Trophoblast cell (in vitro differentiated cells and primary cell): ENCODE results near the gene LCP1.

ENCODE experiments used
- DNase-seq, 2 donors: peaks; one replicate each; pipeline ENCODE4 v3.0.0-alpha.2; 2016
- H2AFZ ChIP-seq: 2 replicates; pipeline ENCODE4 v1.6.1; 2013; ENCODE audit warnings: low read length, moderate library complexity, mild to moderate bottlenecking; ENCODE audit not compliant: insufficient read depth, poor library complexity
- H2AK5ac ChIP-seq: 2 replicates; pipeline ENCODE4 v1.6.1; 2013; ENCODE audit warnings: mild to moderate bottlenecking, low read length
- H2BK120ac ChIP-seq: 2 replicates; pipeline ENCODE4 v1.6.1; 2013; ENCODE audit warnings: low read length, mild to moderate bottlenecking, moderate library complexity; ENCODE audit not compliant: insufficient read depth, poor library complexity
- H2BK12ac ChIP-seq: 2 replicates; pipeline ENCODE4 v1.6.1; 2013; ENCODE audit warnings: mild to moderate bottlenecking, low read length, moderate library complexity
- H2BK5ac ChIP-seq: 2 replicates; pipeline ENCODE4 v1.6.1; 2013; ENCODE audit warnings: low read length, low read depth, moderate library complexity, mild to moderate bottlenecking; ENCODE audit not compliant: poor library complexity
- H3K14ac ChIP-seq: 2 replicates; pipeline ENCODE4 v1.6.1; 2013; ENCODE audit warnings: mild to moderate bottlenecking, low read length
- H3K18ac ChIP-seq: 2 replicates; pipeline ENCODE4 v1.6.1; 2013; ENCODE audit warnings: mild to moderate bottlenecking, low read length
- H3K23ac ChIP-seq: 2 replicates; pipeline ENCODE4 v1.6.1; 2013; ENCODE audit warnings: low read length
- H3K27ac ChIP-seq: 2 replicates; pipeline ENCODE4 v1.5.1; 2013; ENCODE audit warnings: low read depth, mild to moderate bottlenecking, inconsistent platforms, low read length, moderate library complexity
- H3K27me3 ChIP-seq: 2 replicates; pipeline ENCODE4 v1.6.1; 2013; ENCODE audit warnings: inconsistent platforms, mild to moderate bottlenecking, low read length, moderate library complexity; ENCODE audit not compliant: insufficient read depth
- H3K36me3 ChIP-seq, 2 experiments: 1 replicate in 1 of 2; 2 replicates in 1 of 2; pipeline ENCODE4 v1.6.1; 2013; ENCODE audit warnings: low read length in 2 of 2, mild to moderate bottlenecking in 2 of 2, moderate library complexity in 1 of 2; ENCODE audit not compliant: insufficient read depth in 2 of 2, control insufficient read depth in 1 of 2
- H3K4ac ChIP-seq: 2 replicates; pipeline ENCODE4 v1.6.1; 2013; ENCODE audit warnings: low read depth, mild to moderate bottlenecking, low read length, moderate library complexity
- H3K4me1 ChIP-seq, 2 experiments: 1 replicate in 1 of 2; 2 replicates in 1 of 2; pipeline ENCODE4 v1.6.1; 2013; ENCODE audit warnings: low read length in 2 of 2, mild to moderate bottlenecking in 2 of 2, moderate library complexity in 1 of 2; ENCODE audit not compliant: insufficient read depth in 2 of 2, control insufficient read depth in 1 of 2
- H3K4me2 ChIP-seq: 2 replicates; pipeline ENCODE4 v1.6.1; 2013; ENCODE audit warnings: inconsistent platforms, mild to moderate bottlenecking, low read length, moderate library complexity
- H3K4me3 ChIP-seq: 2 replicates; pipeline ENCODE4 v1.5.1; 2013; ENCODE audit warnings: mild to moderate bottlenecking, low read depth, low read length, inconsistent platforms
- H3K79me1 ChIP-seq: one replicate; pipeline ENCODE4 v1.6.1; 2013; ENCODE audit warnings: low read length
- H3K79me2 ChIP-seq: 2 replicates; pipeline ENCODE4 v1.6.1; 2013; ENCODE audit warnings: low read length, mild to moderate bottlenecking; ENCODE audit not compliant: control insufficient read depth, insufficient read depth, poor library complexity
- H3K9ac ChIP-seq: 2 replicates; pipeline ENCODE4 v1.6.1; 2013; ENCODE audit warnings: mild to moderate bottlenecking, low read length
- H3K9me3 ChIP-seq: 2 replicates; pipeline ENCODE4 v1.6.1; 2013; ENCODE audit warnings: low read depth, mild to moderate bottlenecking, control low read depth, inconsistent platforms, low read length; ENCODE audit not compliant: insufficient read depth
- H4K12ac ChIP-seq: 2 replicates; pipeline ENCODE4 v1.6.1; 2013; ENCODE audit warnings: low read depth, mild to moderate bottlenecking, low read length, moderate library complexity
- H4K8ac ChIP-seq: 2 replicates; pipeline ENCODE4 v1.6.1; 2013; ENCODE audit warnings: low read depth, mild to moderate bottlenecking, low read length, moderate library complexity
- H4K91ac ChIP-seq: one replicate; pipeline ENCODE4 v1.6.1; 2013; ENCODE audit warnings: low read depth, mild to moderate bottlenecking, low read length, moderate library complexity
- WGBS: extraction: QIAGEN DNeasy Blood & Tissue Kit; methylation state at CpG from one replicate; pipeline ENCODE4 v1.1.7; 2013; ENCODE audit warnings: missing lambda C conversion rate; ENCODE audit not compliant: insufficient read length, insufficient coverage; ENCODE audit errors: extremely low coverage; 5-methylcytosine and 5-hydroxymethylcytosine counted together

Gene LCP1

GRCh38 chr13:46126056-46126455 lies 55.9 kb downstream of the LCP1 start:
- no peaks in the 10 kb centered on the region for H3K79me2 ChIP-seq
- WGBS = no CpG with 5 or more reads among the region's 2 CpGs
- H3K27ac ChIP-seq = no peak overlapping the region

GRCh38 chr13:46124967-46125933 lies 56.7 kb downstream of the LCP1 start:
- Histone ChIP-seq H2AFZ (no peak overlapping the region), H3K9me3 (no peaks in the 10 kb centered on the region), H3K79me1 (no peaks in the 10 kb centered on the region), H3K14ac (no peak overlapping the region), H3K4ac (no peak overlapping the region), H4K12ac (no peak overlapping the region), H3K79me2 (no peaks in the 10 kb centered on the region), H3K9ac (no peak overlapping the region), H3K36me3 (peaks cover 10 to 31% of the 10 kb centered on the region in 2 experiments), H3K4me3 (no peak overlapping the region), H3K27me3 (no peaks in the 10 kb centered on the region), H2AK5ac (no peak overlapping the region), H2BK5ac (no peak overlapping the region), H3K23ac (no peak overlapping the region), H4K91ac (no peak overlapping the region), H2BK12ac (no peak overlapping the region), H2BK120ac (no peak overlapping the region), H3K4me2 (no peak overlapping the region), H3K18ac (no peak overlapping the region), H3K27ac (no peak overlapping the region), H4K8ac (no peak overlapping the region), H3K4me1 (peaks cover 4 to 5% of the 10 kb centered on the region in 2 experiments)
- DNase-seq = peak in 1 of 2 donors; percentile 56
- WGBS = no CpG with 5 or more reads among the region's 11 CpGs

More at GRCh38 chr13:46126056-46126455, 55.9 kb downstream of the LCP1 start:
- no peak overlapping the region for H4K8ac ChIP-seq
- peaks cover 10 to 35% of the 10 kb centered on the region in 2 experiments for H3K36me3 ChIP-seq
- no peak overlapping the region for H3K18ac ChIP-seq
- H3K4me3 ChIP-seq = no peak overlapping the region
- H3K79me1 ChIP-seq = no peaks in the 10 kb centered on the region
- H3K14ac ChIP-seq = no peak overlapping the region
- H3K9me3 ChIP-seq = no peaks in the 10 kb centered on the region
- no peak overlapping the region for H3K4ac ChIP-seq
- no peak overlapping the region for H4K91ac ChIP-seq
- no peak for DNase-seq
- H3K4me1 ChIP-seq = peaks cover 3% of the 10 kb centered on the region in 2 experiments
- no peak overlapping the region for H2BK120ac ChIP-seq
- no peak overlapping the region for H3K23ac ChIP-seq
- H2BK12ac ChIP-seq = no peak overlapping the region
- no peak overlapping the region for H4K12ac ChIP-seq
- H2AK5ac ChIP-seq = no peak overlapping the region
- no peak overlapping the region for H2BK5ac ChIP-seq
- H2AFZ ChIP-seq = no peak overlapping the region
- no peak overlapping the region for H3K9ac ChIP-seq
- H3K27me3 ChIP-seq = no peaks in the 10 kb centered on the region
- H3K4me2 ChIP-seq = no peak overlapping the region

GRCh38 chr13:46124531-46124966 lies 57.4 kb downstream of the LCP1 start:
- WGBS = no CpG with 5 or more reads among the region's 10 CpGs
- Histone ChIP-seq H3K4me2 (no peak overlapping the region), H2AK5ac (no peak overlapping the region)

GRCh38 chr13:46122304-46122703 lies 59.7 kb downstream of the LCP1 start:
- Histone ChIP-seq H4K8ac (no peak overlapping the region), H3K27ac (no peak overlapping the region), H3K79me2 (no peaks in the 10 kb centered on the region), H3K18ac (no peak overlapping the region), H3K4ac (no peak overlapping the region), H3K36me3 (peaks cover 3 to 11% of the 10 kb centered on the region in 2 experiments), H3K9ac (no peak overlapping the region), H2BK5ac (no peak overlapping the region), H3K4me2 (no peak overlapping the region), H2BK120ac (no peak overlapping the region), H3K4me3 (no peak overlapping the region), H3K27me3 (no peaks in the 10 kb centered on the region), H3K9me3 (no peaks in the 10 kb centered on the region), H2AK5ac (no peak overlapping the region), H3K14ac (no peak overlapping the region), H2BK12ac (no peak overlapping the region), H3K79me1 (no peaks in the 10 kb centered on the region), H4K91ac (no peak overlapping the region), H3K4me1 (peaks cover 5 to 8% of the 10 kb centered on the region in 2 experiments), H4K12ac (no peak overlapping the region), H3K23ac (no peak overlapping the region), H2AFZ (no peak overlapping the region)
- no CpG with 5 or more reads among the region's 7 CpGs for WGBS
- no peak for DNase-seq

More at GRCh38 chr13:46124531-46124966, 57.4 kb downstream of the LCP1 start:
- Histone ChIP-seq H3K79me1 (no peaks in the 10 kb centered on the region), H3K27ac (no peak overlapping the region), H2AFZ (no peak overlapping the region), H3K4ac (no peak overlapping the region), H2BK5ac (no peak overlapping the region), H4K8ac (no peak overlapping the region), H3K4me3 (no peak overlapping the region), H3K18ac (no peak overlapping the region), H3K36me3 (peaks cover 10 to 24% of the 10 kb centered on the region in 2 experiments), H3K79me2 (no peaks in the 10 kb centered on the region), H4K91ac (no peak overlapping the region), H3K23ac (no peak overlapping the region), H2BK12ac (no peak overlapping the region), H2BK120ac (no peak overlapping the region), H3K9me3 (no peaks in the 10 kb centered on the region), H3K14ac (no peak overlapping the region), H3K9ac (no peak overlapping the region), H4K12ac (no peak overlapping the region), H3K4me1 (peaks cover 5 to 8% of the 10 kb centered on the region in 2 experiments), H3K27me3 (no peaks in the 10 kb centered on the region)
- no peak for DNase-seq
